Urinary bladder (tissue), 4 donors: Measurements from ENCODE around the gene FIGNL2. TPM values are rescaled to one million over a fixed set of nuclear protein-coding genes. Genes with fewer than 3 reads are reported as not detected.
"Not testable (repeated sequence)": the region's sequence is repeated elsewhere in the genome, so short reads cannot be mapped to it uniquely, and the experiment has no call there.

Experiments
- DNase-seq: peaks from one replicate; pipeline ENCODE4 v3.0.0-alpha.2; 2015; ENCODE audit errors: extremely low spot score
- H3K27ac ChIP-seq: one replicate; pipeline ENCODE4 v1.5.1; 2013; ENCODE audit warnings: low read depth, mild to moderate bottlenecking, moderate library complexity
- H3K36me3 ChIP-seq: one replicate; pipeline ENCODE4 v1.6.1; 2013; ENCODE audit warnings: mild to moderate bottlenecking, moderate library complexity; ENCODE audit not compliant: insufficient read depth
- H3K4me1 ChIP-seq: one replicate; pipeline ENCODE4 v1.6.1; 2013; ENCODE audit warnings: mild to moderate bottlenecking, moderate library complexity; ENCODE audit not compliant: insufficient read depth
- H3K4me3 ChIP-seq: one replicate; pipeline ENCODE4 v1.5.1; 2013; ENCODE audit warnings: low read depth, low read length
- WGBS: extraction: QIAGEN DNeasy Blood & Tissue Kit; methylation state at CpG from one replicate; pipeline ENCODE4 v1.1.7; 2013; 5-methylcytosine and 5-hydroxymethylcytosine counted together
- polyA plus RNA-seq: library from polyadenylated mRNA; stranded (reverse); fragments of 200-250 nt; gene quantifications from one replicate; pipeline ENCODE4 v1.2.3, GENCODE V29; 2013
- total RNA-seq: library from RNA; depleted of rRNA; stranded (reverse); fragments of >200 nt; gene quantifications from one replicate; pipeline ENCODE4 v1.2.3, GENCODE V29; 2014
- donor health status: healthy with polysubstance abuse.
- donor health status: healthy.

The FIGNL2 gene
- total and polyA plus RNA-seq, 2 donors = 0.33 to 0.53 TPM

DNA sequence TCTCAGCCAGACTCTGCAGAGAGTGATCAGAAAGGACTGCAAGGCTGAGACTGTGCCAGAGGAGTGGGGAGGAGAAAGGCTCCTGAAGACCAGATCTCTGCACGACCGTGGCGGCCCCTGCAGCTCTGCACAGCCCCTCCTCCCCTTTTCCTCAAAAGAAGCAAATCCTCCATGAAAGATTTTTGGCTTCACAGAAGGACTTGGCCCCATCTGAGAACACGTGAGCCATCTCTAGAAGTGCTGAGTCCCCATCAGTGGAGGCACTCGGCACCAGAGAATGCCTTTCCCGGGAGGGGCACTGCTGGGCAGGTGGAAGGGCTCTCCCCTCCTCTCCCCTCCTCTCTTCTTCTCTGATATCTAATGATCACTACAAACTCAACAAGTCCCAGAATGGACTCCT lies 6.8 kb downstream of the FIGNL2 start:
- DNase-seq = no peak
- H3K27ac ChIP-seq = no peak overlapping the region
- no peaks in the 10 kb centered on the region for H3K4me1 ChIP-seq
- H3K4me3 ChIP-seq = no peak overlapping the region
- 28% methylated on average over 6 of the region's 6 CpGs for WGBS
- H3K36me3 ChIP-seq = no peaks in the 10 kb centered on the region

GRCh38 chr12:51840966-51841365 lies 7.6 kb downstream of the FIGNL2 start:
- no peak for DNase-seq
- Histone ChIP-seq H3K4me1 (no peaks in the 10 kb centered on the region), H3K36me3 (no peaks in the 10 kb centered on the region), H3K4me3 (no peak overlapping the region), H3K27ac (no peak overlapping the region)
- WGBS = 79% methylated on average over 6 of the region's 6 CpGs

- Histone ChIP-seq H3K27ac (no peak overlapping the region), H3K4me3 (no peak overlapping the region)
- 75% methylated on average over 5 of the region's 5 CpGs for WGBS
Observed at GRCh38 chr12:51839310-51839947, 9.1 kb downstream of the FIGNL2 start.

GRCh38 chr12:51838762-51839161 lies 9.8 kb downstream of the FIGNL2 start:
- H3K4me1 ChIP-seq = no peaks in the 10 kb centered on the region
- no peak for DNase-seq
- no peak overlapping the region for H3K27ac ChIP-seq
- H3K36me3 ChIP-seq = no peaks in the 10 kb centered on the region
- 69% methylated on average over 4 of the region's 4 CpGs for WGBS
- no peak overlapping the region for H3K4me3 ChIP-seq

More at GRCh38 chr12:51839310-51839947, 9.1 kb downstream of the FIGNL2 start:
- Histone ChIP-seq H3K36me3 (no peaks in the 10 kb centered on the region), H3K4me1 (no peaks in the 10 kb centered on the region)
- no peak for DNase-seq

DNA sequence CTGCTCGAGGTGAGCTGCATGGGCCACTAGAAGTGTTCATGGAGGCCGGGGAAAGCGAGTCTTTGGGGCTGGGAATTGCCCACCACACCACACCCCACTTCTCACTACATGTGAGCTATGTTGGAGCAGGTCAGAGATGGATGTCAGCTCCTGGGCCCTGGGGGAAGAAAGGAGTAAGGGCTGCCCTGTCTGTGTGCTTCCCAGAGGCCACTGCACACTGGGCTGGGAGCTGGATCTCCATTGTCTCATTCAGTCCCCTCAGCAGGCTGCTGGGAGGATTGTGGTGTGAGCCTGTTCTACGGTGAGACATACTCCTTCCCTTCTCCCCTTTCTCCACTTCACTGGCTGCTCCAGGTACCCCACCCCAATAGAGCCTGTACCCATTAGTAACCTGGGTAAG lies 10.5 kb downstream of the FIGNL2 start:
- DNase-seq = no peak
- Histone ChIP-seq H3K36me3 (no peaks in the 10 kb centered on the region), H3K4me1 (no peaks in the 10 kb centered on the region), H3K27ac (no peak overlapping the region), H3K4me3 (no peak overlapping the region)
- WGBS = 71% methylated on average over 4 of the region's 4 CpGs

- 72% methylated on average over 7 of the region's 7 CpGs for WGBS
- DNase-seq = no peak
- Histone ChIP-seq H3K4me1 (no peaks in the 10 kb centered on the region), H3K4me3 (no peak overlapping the region), H3K27ac (no peak overlapping the region), H3K36me3 (no peaks in the 10 kb centered on the region)
Observed at GRCh38 chr12:51837286-51837685, 11.2 kb downstream of the FIGNL2 start.

GRCh38 chr12:51836827-51837173 lies 11.7 kb downstream of the FIGNL2 start:
- H3K4me1 ChIP-seq = no peaks in the 10 kb centered on the region
- H3K27ac ChIP-seq = no peak overlapping the region
- WGBS = 67% methylated on average over 6 of the region's 6 CpGs
- no peak for DNase-seq
- no peaks in the 10 kb centered on the region for H3K36me3 ChIP-seq
- H3K4me3 ChIP-seq = no peak overlapping the region

DNA sequence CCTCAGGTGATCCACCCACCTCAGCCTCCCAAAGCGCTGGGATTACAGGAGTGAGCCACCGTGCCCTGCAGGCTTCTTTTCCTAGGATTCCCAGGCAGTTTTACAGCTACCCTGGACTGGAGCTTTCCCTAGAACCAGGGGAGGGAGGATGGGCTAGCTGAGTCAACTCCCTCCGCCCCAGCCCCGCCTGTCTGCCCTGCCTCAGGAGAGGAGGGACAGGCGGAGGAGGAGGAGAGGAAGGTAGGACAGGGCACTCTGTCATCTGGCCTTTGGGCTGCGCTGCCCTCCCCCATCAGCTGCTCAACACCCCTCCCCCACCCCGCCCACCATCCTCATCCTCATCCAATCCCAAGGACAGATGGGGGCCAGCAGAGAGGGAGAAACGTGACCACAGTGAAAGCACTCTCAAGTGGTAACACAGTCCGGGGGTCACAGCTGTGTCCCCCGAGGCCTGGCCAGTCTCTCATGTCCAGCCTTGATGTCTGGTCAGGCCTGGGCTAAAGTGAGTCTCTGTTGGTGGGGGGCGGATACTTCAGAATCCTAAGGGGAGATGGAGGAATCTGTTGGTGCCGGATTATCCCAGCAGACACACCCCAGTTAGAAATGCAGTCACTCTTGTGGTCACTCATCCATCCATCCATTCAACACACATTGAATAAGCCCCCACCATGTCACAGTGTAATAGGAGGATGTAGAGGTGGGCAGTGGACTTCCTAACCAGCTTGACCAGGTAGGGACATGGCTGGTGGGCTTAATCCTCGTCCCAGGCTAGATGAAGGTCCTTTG lies 12.3 kb downstream of the FIGNL2 start:
- WGBS = 65% methylated on average over 13 of the region's 13 CpGs

GRCh38 chr12:51834411-51834810 lies 14.1 kb downstream of the FIGNL2 start:
- no peaks in the 10 kb centered on the region for H3K36me3 ChIP-seq
- H3K4me1 ChIP-seq = no peaks in the 10 kb centered on the region
- no peak overlapping the region for H3K27ac ChIP-seq
- DNase-seq = no peak
- WGBS = 77% methylated on average over 11 of the region's 11 CpGs
- H3K4me3 ChIP-seq = no peak overlapping the region

More for the DNA sequence above, 12.3 kb downstream of the FIGNL2 start:
- no peak for DNase-seq
- Histone ChIP-seq H3K4me1 (no peaks in the 10 kb centered on the region), H3K27ac (no peak overlapping the region), H3K36me3 (no peaks in the 10 kb centered on the region), H3K4me3 (no peak overlapping the region)

GRCh38 chr12:51833448-51834227 lies 14.9 kb downstream of the FIGNL2 start:
- Histone ChIP-seq H3K27ac (no peak overlapping the region), H3K4me1 (no peaks in the 10 kb centered on the region), H3K4me3 (no peak overlapping the region), H3K36me3 (no peaks in the 10 kb centered on the region)
- DNase-seq = no peak
- 81% methylated on average over 12 of the region's 12 CpGs for WGBS

GRCh38 chr12:51832354-51833107 lies 16.0 kb downstream of the FIGNL2 start:
- WGBS = 51% methylated on average over 10 of the region's 10 CpGs
- DNase-seq = no peak
- H3K36me3 ChIP-seq = no peaks in the 10 kb centered on the region
- H3K4me3 ChIP-seq = no peak overlapping the region
- H3K4me1 ChIP-seq = no peaks in the 10 kb centered on the region
- H3K27ac ChIP-seq = no peak overlapping the region

GRCh38 chr12:51831817-51832216 lies 16.7 kb downstream of the FIGNL2 start:
- DNase-seq, H3K4me1 ChIP-seq, H3K36me3 ChIP-seq, H3K27ac ChIP-seq, H3K4me3 ChIP-seq: not testable (repeated sequence)
- WGBS = 75% methylated on average over 5 of the region's 5 CpGs

DNA sequence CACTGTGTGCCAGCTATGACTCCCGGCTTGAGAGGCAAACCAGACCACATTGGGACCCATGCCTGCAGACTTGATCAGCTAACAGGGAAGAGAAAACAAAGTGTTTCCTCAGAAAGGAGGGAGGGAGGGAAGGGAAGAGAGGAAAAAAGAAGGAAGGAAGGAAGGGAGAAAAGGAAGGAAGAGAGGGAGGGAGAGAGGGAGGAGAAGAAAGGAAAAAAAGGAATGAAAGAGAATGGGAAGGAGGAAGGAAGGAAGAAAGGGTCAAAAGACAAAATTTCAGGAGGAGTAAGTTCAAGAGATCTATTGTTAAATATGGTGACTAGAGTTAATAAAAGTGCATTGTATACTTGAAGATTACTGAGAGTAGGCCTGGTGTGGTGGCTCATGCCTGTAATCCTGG lies 18.9 kb downstream of the FIGNL2 start:
- Histone ChIP-seq H3K27ac (no peak overlapping the region), H3K36me3 (no peaks in the 10 kb centered on the region), H3K4me3 (no peak overlapping the region), H3K4me1 (no peaks in the 10 kb centered on the region)
- 75% methylated on average over 1 of the region's 1 CpG for WGBS
- no peak for DNase-seq
